ENCODE measurements around the gene SND1.

The SND1 gene

DNA sequence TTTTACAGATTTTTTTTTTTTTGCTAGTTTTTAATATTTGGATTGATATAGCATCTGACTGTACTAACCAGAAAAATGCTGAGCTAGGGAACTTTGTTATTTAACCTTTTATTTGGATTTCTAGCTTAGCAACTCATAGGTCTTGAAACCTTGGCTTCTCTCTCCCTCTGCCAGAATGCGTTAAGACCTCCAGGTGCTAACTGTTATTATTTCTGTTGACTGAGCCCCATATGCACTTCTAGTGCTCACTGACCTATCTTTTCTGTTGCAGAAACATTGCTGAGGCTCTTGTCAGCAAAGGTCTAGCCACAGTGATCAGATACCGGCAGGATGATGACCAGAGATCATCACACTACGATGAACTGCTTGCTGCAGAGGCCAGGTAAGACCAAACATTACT lies 235.6 kb downstream of the SND1 start:
- peaks cover 2% of the 10 kb centered on the region for H3K4me1 Mint-ChIP-seq (ENCODE audit: low read depth)
- H3K27ac Mint-ChIP-seq, result no peak overlapping the region
- H3K9me3 Mint-ChIP-seq, result no peaks in the 10 kb centered on the region
- H3K4me3 Mint-ChIP-seq, result no peak overlapping the region
- no peaks in the 10 kb centered on the region for H3K27me3 Mint-ChIP-seq (ENCODE audit: low read depth)
- no peak for DNase-seq (ENCODE audit: low spot score)
- H3K36me3 Mint-ChIP-seq (ENCODE audit: low read depth), result peaks cover 37% of the 10 kb centered on the region

DNA sequence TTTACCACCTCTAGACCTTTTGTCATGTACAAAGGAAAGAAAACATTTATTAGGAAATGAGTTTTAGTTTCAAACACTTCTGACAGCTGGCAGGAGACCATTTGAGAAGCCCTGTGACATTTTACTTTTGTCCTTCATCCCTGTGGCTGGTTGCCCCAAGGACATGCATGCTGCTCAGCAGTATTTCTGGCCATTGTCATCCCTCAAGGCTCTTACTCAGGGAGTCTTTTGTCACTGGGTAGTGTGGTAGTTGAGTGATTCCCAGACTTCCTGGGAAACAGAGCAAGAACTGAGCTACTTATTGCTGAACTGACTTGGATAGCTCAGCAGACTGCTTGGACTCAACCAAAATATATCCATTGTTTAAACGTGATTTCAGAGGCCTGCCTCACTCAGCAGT lies 236.4 kb downstream of the SND1 start:
- DNase-seq (ENCODE audit: low spot score), result no peak
- Mint-ChIP-seq H3K27me3 (ENCODE audit: low read depth) (no peaks in the 10 kb centered on the region), H3K27ac (no peak overlapping the region), H3K4me3 (no peak overlapping the region), H3K9me3 (no peaks in the 10 kb centered on the region), H3K4me1 (ENCODE audit: low read depth) (peaks cover 2% of the 10 kb centered on the region), H3K36me3 (ENCODE audit: low read depth) (peaks cover 43% of the 10 kb centered on the region)

DNA sequence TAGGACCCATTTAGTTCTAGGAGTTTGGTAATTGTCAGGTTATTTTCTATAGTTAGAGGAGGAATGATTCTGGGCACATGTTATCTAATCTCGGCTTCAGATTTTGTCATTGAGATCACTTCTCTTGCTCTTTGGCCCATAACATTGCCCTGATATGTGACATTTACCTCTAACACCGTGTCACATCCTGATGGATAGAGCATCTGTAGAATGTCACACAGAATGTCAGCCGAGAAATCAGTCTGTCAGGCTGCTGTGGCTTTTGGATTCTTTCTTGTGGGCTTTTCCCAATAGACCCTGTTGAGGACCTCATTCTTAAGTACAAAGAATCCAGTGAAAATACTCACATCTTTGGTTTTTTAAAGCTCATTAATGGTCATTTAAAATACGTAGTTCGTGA lies 236.8 kb downstream of the SND1 start:
- DNase-seq (ENCODE audit: low spot score), result no peak
- Mint-ChIP-seq H3K4me1 (ENCODE audit: low read depth) (peaks cover 2% of the 10 kb centered on the region), H3K27ac (no peak overlapping the region), H3K4me3 (no peak overlapping the region), H3K27me3 (ENCODE audit: low read depth) (no peaks in the 10 kb centered on the region), H3K9me3 (no peaks in the 10 kb centered on the region), H3K36me3 (ENCODE audit: low read depth) (peaks cover 46% of the 10 kb centered on the region)

DNA sequence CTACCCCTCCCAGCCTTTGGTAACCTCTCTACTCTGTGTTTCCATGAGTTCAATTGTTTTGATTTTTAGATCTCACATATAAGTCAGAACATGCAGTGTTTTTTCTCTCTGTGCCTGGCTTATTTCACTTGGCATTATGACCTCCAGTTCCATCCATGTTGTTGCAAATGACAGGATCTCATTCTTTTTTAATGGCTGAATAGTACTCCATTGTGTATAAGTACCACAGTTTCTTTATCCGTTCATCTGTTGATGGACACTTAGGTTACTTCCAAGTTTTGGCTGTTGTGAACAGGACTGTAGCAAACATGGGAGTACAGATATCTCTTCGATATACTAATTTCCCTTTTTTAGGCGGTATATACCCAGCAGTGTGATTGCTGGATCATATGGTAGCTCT lies 237.7 kb downstream of the SND1 start:
- peaks cover 43% of the 10 kb centered on the region for H3K36me3 Mint-ChIP-seq (ENCODE audit: low read depth)
- peaks cover 2% of the 10 kb centered on the region for H3K4me1 Mint-ChIP-seq (ENCODE audit: low read depth)

DNA sequence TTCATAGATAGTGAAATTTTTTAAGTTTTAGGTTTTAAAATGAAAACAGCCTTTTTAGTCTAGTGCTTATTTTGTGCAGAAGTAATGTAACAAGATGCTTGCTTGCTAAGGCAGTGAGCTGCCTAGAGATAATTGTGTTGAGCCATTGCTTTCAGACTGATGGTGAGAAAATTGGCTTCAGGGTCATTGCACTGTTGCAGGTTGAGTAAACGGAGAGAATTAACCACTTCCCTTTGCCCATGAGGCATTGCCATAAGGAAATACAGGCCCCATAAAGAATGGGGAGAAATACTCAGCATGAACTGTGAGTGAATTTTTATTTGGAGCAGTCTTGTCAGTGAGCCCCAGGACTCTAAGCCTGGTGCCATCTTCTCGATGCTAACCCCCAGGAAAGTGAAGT lies 238.7 kb downstream of the SND1 start:
- H3K4me3 Mint-ChIP-seq, result no peak overlapping the region
- peaks cover 2% of the 10 kb centered on the region for H3K4me1 Mint-ChIP-seq (ENCODE audit: low read depth)
- peaks cover 42% of the 10 kb centered on the region for H3K36me3 Mint-ChIP-seq (ENCODE audit: low read depth)
- no peak overlapping the region for H3K27ac Mint-ChIP-seq
- H3K27me3 Mint-ChIP-seq (ENCODE audit: low read depth), result no peaks in the 10 kb centered on the region
- no peak for DNase-seq (ENCODE audit: low spot score)
- H3K9me3 Mint-ChIP-seq, result no peaks in the 10 kb centered on the region

More for the DNA sequence above, 237.7 kb downstream of the SND1 start:
- Mint-ChIP-seq H3K4me3 (no peak overlapping the region), H3K27me3 (ENCODE audit: low read depth) (no peaks in the 10 kb centered on the region), H3K27ac (no peak overlapping the region), H3K9me3 (no peaks in the 10 kb centered on the region)
- DNase-seq (ENCODE audit: low spot score), result no peak

DNA sequence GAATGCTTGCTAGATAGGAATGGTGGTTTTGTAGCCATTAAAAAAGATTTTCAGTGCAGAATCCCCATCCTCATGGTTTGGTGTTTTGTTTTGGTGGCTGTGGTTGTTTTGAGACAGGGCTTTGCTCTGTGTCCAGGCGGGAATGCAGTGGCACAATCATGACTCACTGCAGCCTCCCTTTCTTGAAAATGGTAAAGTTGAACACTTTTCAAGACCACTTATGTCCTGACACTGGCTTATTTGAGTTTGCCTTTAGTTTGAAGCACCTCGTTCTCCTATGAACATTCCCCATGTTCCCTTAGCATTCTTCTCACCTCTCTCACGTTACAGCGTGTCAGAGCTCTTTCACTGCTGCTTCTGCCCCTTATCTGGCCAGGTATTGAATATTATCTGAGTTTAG lies 239.2 kb downstream of the SND1 start:
- Mint-ChIP-seq H3K36me3 (ENCODE audit: low read depth) (peaks cover 42% of the 10 kb centered on the region), H3K4me3 (no peak overlapping the region), H3K27ac (no peak overlapping the region), H3K9me3 (no peaks in the 10 kb centered on the region), H3K4me1 (ENCODE audit: low read depth) (peaks cover 2% of the 10 kb centered on the region), H3K27me3 (ENCODE audit: low read depth) (no peaks in the 10 kb centered on the region)
- no peak for DNase-seq (ENCODE audit: low spot score)

DNA sequence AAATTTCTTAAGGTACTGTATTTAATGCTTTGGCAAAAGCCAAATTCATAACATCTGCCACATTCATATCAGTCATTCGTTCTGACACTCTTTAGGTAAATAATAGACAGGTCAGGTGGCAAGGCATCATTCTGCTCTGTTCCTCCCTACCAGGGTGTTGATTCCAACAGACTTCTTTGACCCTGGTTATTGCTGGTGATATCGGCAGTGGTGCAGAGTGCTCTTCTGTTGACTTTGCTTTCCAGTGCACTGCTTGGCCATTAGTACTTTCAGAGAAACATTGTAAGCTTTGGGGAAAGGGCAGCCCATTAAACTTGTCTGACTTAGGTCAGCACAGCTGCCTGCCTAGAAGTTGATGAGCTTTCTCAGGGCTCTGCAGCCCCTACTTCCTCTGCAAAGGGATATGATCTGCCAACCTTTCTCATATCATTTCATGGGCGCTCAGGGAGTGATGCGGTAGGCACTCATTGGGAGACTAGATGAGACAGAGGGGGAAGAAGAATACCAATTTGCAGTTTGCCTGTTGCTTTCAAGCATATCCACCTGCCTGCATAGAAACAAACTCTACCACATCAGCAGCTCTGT lies 240.0 kb downstream of the SND1 start:
- Mint-ChIP-seq H3K9me3 (no peaks in the 10 kb centered on the region), H3K36me3 (ENCODE audit: low read depth) (peaks cover 42% of the 10 kb centered on the region), H3K4me3 (no peak overlapping the region), H3K27ac (no peak overlapping the region), H3K27me3 (ENCODE audit: low read depth) (no peaks in the 10 kb centered on the region), H3K4me1 (ENCODE audit: low read depth) (peaks cover 2% of the 10 kb centered on the region)
- DNase-seq (ENCODE audit: low spot score), result no peak

DNA sequence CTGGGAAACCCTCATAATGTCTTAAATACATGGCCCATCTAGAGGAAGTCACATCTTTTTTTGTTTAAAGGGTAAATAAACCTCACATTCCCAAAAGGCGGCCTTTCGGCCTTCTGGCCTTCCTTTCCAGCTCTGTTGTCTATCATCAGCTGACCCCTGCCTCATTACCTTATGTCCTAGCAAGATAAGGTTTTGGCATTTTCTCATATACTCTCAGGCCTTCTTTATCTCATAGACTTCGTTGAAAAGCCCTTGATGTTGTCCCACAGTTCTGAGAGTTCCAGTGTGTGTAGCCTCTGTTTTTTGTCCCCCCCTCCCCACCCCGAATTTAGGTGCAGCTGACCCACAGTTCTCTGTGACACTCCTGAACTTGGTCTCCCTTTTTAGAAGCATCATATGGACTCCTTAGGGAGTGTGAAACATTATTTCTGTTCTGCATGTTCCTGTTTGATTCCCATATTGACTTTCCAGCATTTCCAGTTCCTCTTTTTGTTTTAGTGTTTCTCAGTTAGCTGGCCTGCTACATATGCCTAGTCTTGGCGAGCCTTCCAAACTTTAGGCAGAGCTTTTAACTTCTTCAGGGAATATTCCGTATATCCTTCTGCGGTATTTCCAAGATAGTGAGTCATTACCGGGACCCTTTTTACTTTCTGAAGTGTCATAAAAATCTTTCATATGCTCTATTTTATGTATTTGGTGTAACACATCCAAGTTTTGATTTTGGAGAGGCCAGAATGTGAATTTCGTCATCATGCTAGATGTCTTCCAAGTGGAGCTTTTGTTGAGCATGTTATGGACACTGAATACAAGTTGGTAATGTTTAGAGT lies 240.7 kb downstream of the SND1 start:
- no peak for DNase-seq (ENCODE audit: low spot score)
- Mint-ChIP-seq H3K4me3 (no peak overlapping the region), H3K27me3 (ENCODE audit: low read depth) (no peaks in the 10 kb centered on the region), H3K27ac (no peak overlapping the region), H3K4me1 (ENCODE audit: low read depth) (peaks cover 2% of the 10 kb centered on the region), H3K9me3 (no peaks in the 10 kb centered on the region), H3K36me3 (ENCODE audit: low read depth) (peaks cover 40% of the 10 kb centered on the region)

DNA sequence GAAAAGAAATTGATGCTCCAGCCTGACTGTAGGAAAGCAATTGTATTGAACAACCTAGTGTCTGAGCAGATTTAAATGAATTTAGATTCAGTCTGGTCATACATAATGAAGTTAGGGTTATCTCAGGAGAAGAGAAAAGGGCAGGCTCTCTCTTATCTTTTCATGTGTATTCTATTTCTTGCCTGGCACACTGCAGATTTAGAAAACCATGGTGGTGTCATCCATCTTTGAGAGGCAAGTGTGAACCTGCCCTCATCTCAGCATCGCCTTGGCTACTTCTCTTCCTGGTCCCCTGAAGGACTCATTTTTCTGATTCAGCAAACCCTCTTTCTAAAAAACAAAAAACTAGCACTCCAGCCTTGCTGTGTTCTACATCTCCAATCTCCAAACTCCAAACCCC lies 241.6 kb downstream of the SND1 start:
- no peaks in the 10 kb centered on the region for H3K9me3 Mint-ChIP-seq
- no peak for DNase-seq (ENCODE audit: low spot score)
- peaks cover 36% of the 10 kb centered on the region for H3K36me3 Mint-ChIP-seq (ENCODE audit: low read depth)
- peaks cover 2% of the 10 kb centered on the region for H3K4me1 Mint-ChIP-seq (ENCODE audit: low read depth)
- no peak overlapping the region for H3K27ac Mint-ChIP-seq
- H3K27me3 Mint-ChIP-seq (ENCODE audit: low read depth), result no peaks in the 10 kb centered on the region
- H3K4me3 Mint-ChIP-seq, result no peak overlapping the region

DNA sequence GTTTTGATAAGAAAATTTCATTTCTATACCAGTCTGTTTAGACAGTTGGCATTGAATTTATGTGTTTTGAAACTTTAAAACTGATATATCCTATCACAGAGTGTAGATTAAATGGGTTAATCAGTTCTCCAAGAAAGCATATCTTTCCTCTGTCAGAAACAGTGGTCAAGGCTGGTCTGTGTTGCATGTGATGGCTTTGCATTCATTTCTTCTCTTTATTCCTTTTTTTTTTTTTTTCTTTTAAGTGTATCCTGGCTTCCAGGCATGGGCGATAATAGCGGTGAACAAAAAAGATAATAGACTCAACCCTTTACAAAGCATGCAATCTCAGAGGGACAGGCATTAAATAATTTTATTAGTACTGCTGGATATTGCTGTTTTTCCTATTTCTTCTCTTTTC lies 242.6 kb downstream of the SND1 start:
- no peaks in the 10 kb centered on the region for H3K9me3 Mint-ChIP-seq
- H3K27ac Mint-ChIP-seq, result no peak overlapping the region
- no peaks in the 10 kb centered on the region for H3K27me3 Mint-ChIP-seq (ENCODE audit: low read depth)
- H3K4me3 Mint-ChIP-seq, result no peak overlapping the region
- H3K36me3 Mint-ChIP-seq (ENCODE audit: low read depth), result peaks cover 39% of the 10 kb centered on the region
- DNase-seq (ENCODE audit: low spot score), result no peak
- H3K4me1 Mint-ChIP-seq (ENCODE audit: low read depth), result peaks cover 6% of the 10 kb centered on the region

DNA sequence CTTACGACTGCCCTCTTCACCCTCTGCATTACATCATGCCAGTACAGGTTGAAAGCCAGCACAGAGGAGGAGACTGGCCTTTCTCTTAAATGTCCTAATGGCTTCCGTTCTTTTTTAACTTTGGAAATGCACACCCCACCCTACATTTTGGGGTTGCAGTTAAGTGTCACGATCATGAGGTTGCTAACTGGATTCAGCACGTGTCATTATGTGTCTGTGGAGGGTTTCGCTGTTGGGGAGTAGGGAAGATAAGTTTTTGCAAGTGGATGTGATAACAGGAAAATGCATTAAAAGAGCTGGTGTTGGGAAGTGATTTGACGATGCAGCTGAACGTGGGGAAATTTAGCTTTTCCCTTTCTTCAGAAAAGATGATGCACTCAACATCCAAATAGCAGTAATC lies 243.4 kb downstream of the SND1 start:
- Mint-ChIP-seq H3K27me3 (ENCODE audit: low read depth) (no peaks in the 10 kb centered on the region), H3K9me3 (no peaks in the 10 kb centered on the region)
- DNase-seq (ENCODE audit: low spot score), result no peak

DNA sequence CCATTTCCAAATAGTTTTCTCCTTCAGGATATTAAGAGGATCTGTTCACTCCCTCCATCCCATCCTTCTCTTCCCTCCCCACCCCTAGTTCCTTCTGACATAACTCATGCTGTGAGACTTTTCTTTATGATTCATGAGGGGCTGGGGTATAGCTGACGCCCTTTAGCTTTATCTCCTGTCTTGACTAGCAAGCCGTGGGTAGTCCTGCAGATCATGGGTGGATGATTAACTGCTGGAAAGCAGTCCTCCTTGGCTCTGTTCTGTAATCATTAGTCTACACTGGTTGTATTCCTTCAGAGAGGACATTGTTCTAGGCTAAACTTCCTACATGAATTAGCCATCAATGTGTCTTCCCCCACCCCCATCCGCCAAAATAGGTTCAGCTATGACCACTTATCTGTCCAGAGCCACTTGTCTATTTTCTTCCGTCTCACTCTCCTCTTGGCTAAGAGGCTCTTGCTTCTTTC lies 243.9 kb downstream of the SND1 start:
- H3K9me3 Mint-ChIP-seq, result no peaks in the 10 kb centered on the region
- H3K4me1 Mint-ChIP-seq (ENCODE audit: low read depth), result peaks cover 10% of the 10 kb centered on the region
- H3K36me3 Mint-ChIP-seq (ENCODE audit: low read depth), result peaks cover 27% of the 10 kb centered on the region
- H3K27ac Mint-ChIP-seq, result no peak overlapping the region
- DNase-seq (ENCODE audit: low spot score), result no peak
- no peak overlapping the region for H3K4me3 Mint-ChIP-seq
- no peaks in the 10 kb centered on the region for H3K27me3 Mint-ChIP-seq (ENCODE audit: low read depth)

More for the DNA sequence above, 243.4 kb downstream of the SND1 start:
- no peak overlapping the region for H3K27ac Mint-ChIP-seq
- peaks cover 10% of the 10 kb centered on the region for H3K4me1 Mint-ChIP-seq (ENCODE audit: low read depth)
- peaks cover 32% of the 10 kb centered on the region for H3K36me3 Mint-ChIP-seq (ENCODE audit: low read depth)
- H3K4me3 Mint-ChIP-seq, result no peak overlapping the region

DNA sequence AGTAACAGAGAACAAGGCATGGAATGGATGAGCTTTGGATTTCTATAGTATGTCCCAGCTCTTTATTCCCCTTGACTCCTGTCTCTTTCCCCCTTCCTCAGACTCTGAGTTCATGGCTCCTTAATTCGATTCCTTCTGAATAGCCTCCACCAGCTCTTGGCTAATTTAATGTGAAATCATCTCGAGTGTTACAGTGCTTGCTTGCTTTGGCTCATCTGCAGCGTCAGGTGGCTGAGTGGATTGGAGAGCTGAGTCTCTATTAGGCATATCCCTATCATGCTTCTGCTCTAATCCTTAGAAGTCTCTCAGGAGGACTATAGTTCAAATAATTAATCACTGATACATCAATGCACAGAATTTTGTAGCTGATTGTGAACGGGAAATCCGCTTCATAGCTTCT lies 244.7 kb downstream of the SND1 start:
- Mint-ChIP-seq H3K27ac (no peak overlapping the region), H3K27me3 (ENCODE audit: low read depth) (no peaks in the 10 kb centered on the region), H3K9me3 (no peaks in the 10 kb centered on the region), H3K4me3 (no peak overlapping the region), H3K4me1 (ENCODE audit: low read depth) (peaks cover 8% of the 10 kb centered on the region), H3K36me3 (ENCODE audit: low read depth) (peaks cover 21% of the 10 kb centered on the region)
- DNase-seq (ENCODE audit: low spot score), result no peak

DNA sequence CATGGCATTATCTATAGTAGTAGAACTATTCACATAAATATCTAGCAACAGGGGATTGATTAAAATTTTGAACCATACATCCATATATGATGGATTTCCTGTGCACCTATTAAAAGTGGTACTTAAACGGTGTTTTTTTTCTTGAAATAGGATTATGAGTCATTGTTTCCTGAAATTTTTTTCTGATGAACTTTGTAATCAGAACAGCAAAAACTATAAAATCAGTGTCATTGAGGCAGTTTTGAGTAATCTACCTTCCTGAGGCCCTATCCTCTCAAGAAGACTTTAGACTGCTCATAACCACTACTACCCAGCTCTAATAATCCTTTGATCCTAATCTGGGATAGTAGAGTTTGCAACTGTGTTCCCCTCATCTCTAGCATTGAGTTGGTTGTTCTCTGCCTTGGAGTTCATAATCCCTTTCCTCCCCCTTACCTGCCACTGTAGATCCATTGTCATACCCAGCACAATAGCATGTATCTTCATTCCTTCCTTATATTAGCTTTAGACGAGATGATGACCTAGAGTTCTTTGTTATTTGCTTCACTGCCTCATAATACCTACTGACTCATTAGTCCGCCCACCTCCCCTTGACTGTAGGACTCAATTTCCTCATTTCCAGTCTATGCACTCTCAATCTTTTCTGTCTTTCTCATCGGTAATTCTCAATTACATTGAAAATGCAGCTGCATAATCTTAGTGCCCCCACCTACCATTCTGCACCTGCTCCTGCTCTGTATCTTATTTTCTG lies 245.9 kb downstream of the SND1 start:
- peaks cover 13% of the 10 kb centered on the region for H3K36me3 Mint-ChIP-seq (ENCODE audit: low read depth)
- H3K9me3 Mint-ChIP-seq, result no peaks in the 10 kb centered on the region
- H3K27me3 Mint-ChIP-seq (ENCODE audit: low read depth), result no peaks in the 10 kb centered on the region
- H3K4me3 Mint-ChIP-seq, result no peak overlapping the region
- peak; percentile 17 for DNase-seq (ENCODE audit: low spot score)
- no peak overlapping the region for H3K27ac Mint-ChIP-seq
- peaks cover 13% of the 10 kb centered on the region for H3K4me1 Mint-ChIP-seq (ENCODE audit: low read depth)
